Glutamatergic neuron (in vitro differentiated cells): ENCODE measurements around the gene RSAD2. TPM values are rescaled to one million over a fixed set of nuclear protein-coding genes. Genes with fewer than 3 reads are reported as not detected.

ENCODE experiments used
- total RNA-seq: library from RNA; stranded (reverse); fragmentation: NEBNext Ultra II Directional; extraction: Animal tissue kit (Norgen Biotek cat#: 25700); gene quantifications from one replicate; pipeline ENCODE4 v1.2.1, GENCODE V29; 2021; ENCODE audit not compliant: unreplicated experiment

RSAD2 gene
- total RNA-seq, 1 donor from 2014 or later, result not detected

Other genes starting within 250 kb of the RSAD2 start
- gene CMPK2, start 11.9 kb upstream of the RSAD2 start, total RNA-seq, result 0.81 TPM
- gene RNF144A, start 39.6 kb downstream of the RSAD2 start, total RNA-seq, result 40.2 TPM